ENCODE measurements around the gene ANKS6.

GRCh38 chr9:98768344-98768743, 28.0 kb downstream of the ANKS6 start:
- TF ChIP-seq POLR2A (IDR thresholded peaks at IDR 0.05; ENCODE audit: low read depth, low read length) = no peak
- TF ChIP-seq POLR2AphosphoS5 (IDR thresholded peaks at IDR 0.05; ENCODE audit: low read depth, low read length) = no peak

All from GM12892 (cell line).